GM18507 (cell line): ENCODE measurements around the gene ZNF135.

Experiments used
- DNase-seq: peaks from one replicate; pipeline ENCODE4 v3.0.0; 2011; ENCODE audit warnings: low read depth; ENCODE audit not compliant: insufficient read length; ENCODE audit errors: extremely low spot score
- FAIRE-seq: peaks from 2 replicates; lab custom pipeline; 2011; peaks lifted over from hg19 to GRCh38; lab: Jason Lieb, UNC

ZNF135 gene

GRCh38 chr19:58045411-58046050 is 13.6 kb upstream of the ZNF135 start:
- no peak for DNase-seq
- no peak for FAIRE-seq

- DNase-seq: no peak
- FAIRE-seq: no peak
These were observed 12.2 kb upstream of the ZNF135 start for GRCh38 chr19:58046856-58047255.

- DNase-seq: no peak
These were observed 11.4 kb upstream of the ZNF135 start for GRCh38 chr19:58047672-58048071.

GRCh38 chr19:58052256-58052655 is 6.8 kb upstream of the ZNF135 start:
- DNase-seq: no peak
- FAIRE-seq: no peak

More at GRCh38 chr19:58047672-58048071, 11.4 kb upstream of the ZNF135 start:
- no peak for FAIRE-seq

- FAIRE-seq (no peak), DNase-seq (no peak)
These were observed 5.5 kb upstream of the ZNF135 start for GRCh38 chr19:58053480-58054156.

GRCh38 chr19:58054901-58055874 is 3.9 kb upstream of the ZNF135 start:
- no peak for FAIRE-seq
- DNase-seq: no peak

GRCh38 chr19:58056261-58056660 is 2.8 kb upstream of the ZNF135 start:
- FAIRE-seq (no peak), DNase-seq (no peak)

GRCh38 chr19:58056861-58057260 is 2.2 kb upstream of the ZNF135 start:
- no peak for DNase-seq
- no peak for FAIRE-seq

GRCh38 chr19:58058467-58058866 is 615 bp upstream of the ZNF135 start:
- FAIRE-seq: no peak
- DNase-seq: no peak

GRCh38 chr19:58059671-58060078 is 593 bp downstream of the ZNF135 start:
- no peak for DNase-seq
- no peak for FAIRE-seq

- FAIRE-seq (no peak), DNase-seq (no peak)
These were observed 1.1 kb downstream of the ZNF135 start for GRCh38 chr19:58060231-58060630.

GRCh38 chr19:58063712-58064111 is 4.6 kb downstream of the ZNF135 start:
- FAIRE-seq: no peak

GRCh38 chr19:58067240-58067912 is 8.3 kb downstream of the ZNF135 start:
- FAIRE-seq (no peak), DNase-seq (no peak)

More at GRCh38 chr19:58063712-58064111, 4.6 kb downstream of the ZNF135 start:
- no peak for DNase-seq

GRCh38 chr19:58079792-58080191 is 20.7 kb downstream of the ZNF135 start:
- no peak for FAIRE-seq
- no peak for DNase-seq

- no peak for FAIRE-seq
These were observed 23.9 kb downstream of the ZNF135 start for GRCh38 chr19:58083021-58083420.

GRCh38 chr19:58084596-58085347 is 25.7 kb downstream of the ZNF135 start:
- DNase-seq: no peak
- no peak for FAIRE-seq

More at GRCh38 chr19:58083021-58083420, 23.9 kb downstream of the ZNF135 start:
- DNase-seq: no peak

GRCh38 chr19:58085348-58085875 is 26.3 kb downstream of the ZNF135 start:
- DNase-seq (no peak), FAIRE-seq (no peak)

GRCh38 chr19:58086825-58087710 is 28.0 kb downstream of the ZNF135 start:
- no peak for DNase-seq
- no peak for FAIRE-seq
